Nephron progenitor cell (in vitro differentiated cells): Measurements from ENCODE around the gene NCOA4.
"Not testable (repeated sequence)": the region's sequence is repeated elsewhere in the genome, so short reads cannot be mapped to it uniquely, and the experiment has no call there.

Experiments
- DNase-seq: peaks from one replicate; pipeline ENCODE4 v3.0.0; 2021
- H3K27ac Mint-ChIP-seq: 2 replicates; pipeline ENCODE4 v1.8.0; 2021; ENCODE audit warnings: mild to moderate bottlenecking, moderate library complexity, mixed read lengths
- H3K27me3 Mint-ChIP-seq: 2 replicates; pipeline ENCODE4 v1.8.0; 2021; ENCODE audit warnings: mild to moderate bottlenecking, low read depth, mixed read lengths; ENCODE audit not compliant: poor library complexity
- H3K36me3 Mint-ChIP-seq: 2 replicates; pipeline ENCODE4 v1.8.0; 2021; ENCODE audit warnings: low read depth, mixed read lengths
- H3K4me1 Mint-ChIP-seq: 2 replicates; pipeline ENCODE4 v1.8.0; 2021; ENCODE audit warnings: mixed read lengths
- H3K4me3 Mint-ChIP-seq: 2 replicates; pipeline ENCODE4 v1.8.0; 2021; ENCODE audit warnings: mild to moderate bottlenecking, moderate library complexity, mixed read lengths
- H3K9me3 Mint-ChIP-seq: 2 replicates; pipeline ENCODE4 v1.8.0; 2021; ENCODE audit warnings: mild to moderate bottlenecking, moderate library complexity, mixed read lengths
- TF ChIP-seq, protein P1 (sequence below): fragments of 200-600 bp; sonication (generic); IDR thresholded peaks from 2 replicates; pipeline ENCODE4 v1.5.0; 2021; ENCODE audit warnings: antibody characterized with exemption

Gene NCOA4

DNA sequence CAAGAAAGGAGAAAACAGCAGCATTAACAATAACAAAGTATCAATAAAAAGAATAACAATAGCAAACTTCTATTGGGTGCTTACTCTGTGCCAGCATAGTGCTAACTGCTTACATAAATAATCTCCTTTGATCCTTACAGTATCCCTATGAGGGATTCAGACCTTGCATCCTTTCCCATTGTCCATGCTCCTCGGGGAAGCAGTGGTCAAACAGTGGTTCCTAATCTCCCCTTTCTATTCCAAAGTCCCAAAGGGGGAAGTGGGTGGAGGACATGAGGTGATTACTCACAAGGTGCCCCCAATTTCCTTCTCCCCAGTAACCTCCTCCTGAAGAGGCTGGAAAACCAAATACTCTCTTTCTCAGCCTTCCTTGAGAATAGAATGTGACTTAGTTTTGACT lies 37.7 kb upstream of the NCOA4 start:
- no peaks in the 10 kb centered on the region for H3K4me1 Mint-ChIP-seq
- no peak overlapping the region for H3K27ac Mint-ChIP-seq
- no peaks in the 10 kb centered on the region for H3K27me3 Mint-ChIP-seq
- H3K4me3 Mint-ChIP-seq = no peak overlapping the region
- TF ChIP-seq, protein P1, sequence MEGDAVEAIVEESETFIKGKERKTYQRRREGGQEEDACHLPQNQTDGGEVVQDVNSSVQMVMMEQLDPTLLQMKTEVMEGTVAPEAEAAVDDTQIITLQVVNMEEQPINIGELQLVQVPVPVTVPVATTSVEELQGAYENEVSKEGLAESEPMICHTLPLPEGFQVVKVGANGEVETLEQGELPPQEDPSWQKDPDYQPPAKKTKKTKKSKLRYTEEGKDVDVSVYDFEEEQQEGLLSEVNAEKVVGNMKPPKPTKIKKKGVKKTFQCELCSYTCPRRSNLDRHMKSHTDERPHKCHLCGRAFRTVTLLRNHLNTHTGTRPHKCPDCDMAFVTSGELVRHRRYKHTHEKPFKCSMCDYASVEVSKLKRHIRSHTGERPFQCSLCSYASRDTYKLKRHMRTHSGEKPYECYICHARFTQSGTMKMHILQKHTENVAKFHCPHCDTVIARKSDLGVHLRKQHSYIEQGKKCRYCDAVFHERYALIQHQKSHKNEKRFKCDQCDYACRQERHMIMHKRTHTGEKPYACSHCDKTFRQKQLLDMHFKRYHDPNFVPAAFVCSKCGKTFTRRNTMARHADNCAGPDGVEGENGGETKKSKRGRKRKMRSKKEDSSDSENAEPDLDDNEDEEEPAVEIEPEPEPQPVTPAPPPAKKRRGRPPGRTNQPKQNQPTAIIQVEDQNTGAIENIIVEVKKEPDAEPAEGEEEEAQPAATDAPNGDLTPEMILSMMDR = no peak
- peaks cover 10% of the 10 kb centered on the region for H3K9me3 Mint-ChIP-seq
- no peak for DNase-seq
- H3K36me3 Mint-ChIP-seq = no peaks in the 10 kb centered on the region

- DNase-seq = no peak
- TF ChIP-seq, protein P1 = no peak
- Mint-ChIP-seq H3K9me3 (no peaks in the 10 kb centered on the region), H3K27me3 (no peaks in the 10 kb centered on the region), H3K27ac (peak overlapping the region; percentile 11), H3K4me3 (no peak overlapping the region), H3K4me1 (peaks cover 7% of the 10 kb centered on the region), H3K36me3 (no peaks in the 10 kb centered on the region)
Measured at GRCh38 chr10:46064269-46064817, 33.9 kb upstream of the NCOA4 start.

DNA sequence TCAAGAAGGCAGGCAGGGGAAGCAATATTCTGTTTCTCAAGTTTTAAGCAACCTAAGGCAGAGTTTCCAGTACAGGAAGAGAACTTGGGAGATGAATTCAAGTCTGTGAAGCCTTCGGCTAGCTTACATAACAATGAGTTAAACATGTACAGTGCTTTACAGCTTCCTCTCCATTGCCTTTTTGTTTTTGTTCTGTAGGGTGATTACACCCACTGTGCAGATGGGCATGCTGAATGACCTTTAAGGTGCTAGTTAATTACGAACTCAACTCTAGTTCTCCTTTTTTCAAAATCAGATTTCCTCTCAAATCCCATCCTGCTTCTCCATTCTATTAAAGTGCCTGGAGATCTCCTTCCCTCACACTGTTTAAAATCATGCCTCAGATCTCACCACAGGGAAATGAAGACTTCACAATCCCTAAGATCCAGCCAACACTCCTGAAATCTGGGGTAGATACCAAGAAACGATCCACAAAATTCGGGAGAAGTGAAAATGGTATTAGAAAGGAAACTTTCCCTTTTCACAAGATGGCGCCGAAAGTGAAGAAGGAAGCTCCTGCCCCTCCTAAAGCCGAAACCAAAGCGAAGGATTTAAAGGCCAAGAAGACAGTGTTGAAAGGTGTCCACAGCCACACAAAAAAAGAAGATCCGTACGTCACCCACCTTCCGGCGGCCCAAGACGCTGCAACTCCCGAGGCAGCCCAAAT lies 32.5 kb upstream of the NCOA4 start:
- H3K4me1 Mint-ChIP-seq = peaks cover 7% of the 10 kb centered on the region
- no peak for DNase-seq
- TF ChIP-seq, protein P1 = no peak
- no peaks in the 10 kb centered on the region for H3K27me3 Mint-ChIP-seq
- H3K36me3 Mint-ChIP-seq = no peaks in the 10 kb centered on the region
- no peak overlapping the region for H3K27ac Mint-ChIP-seq
- no peaks in the 10 kb centered on the region for H3K9me3 Mint-ChIP-seq
- no peak overlapping the region for H3K4me3 Mint-ChIP-seq

DNA sequence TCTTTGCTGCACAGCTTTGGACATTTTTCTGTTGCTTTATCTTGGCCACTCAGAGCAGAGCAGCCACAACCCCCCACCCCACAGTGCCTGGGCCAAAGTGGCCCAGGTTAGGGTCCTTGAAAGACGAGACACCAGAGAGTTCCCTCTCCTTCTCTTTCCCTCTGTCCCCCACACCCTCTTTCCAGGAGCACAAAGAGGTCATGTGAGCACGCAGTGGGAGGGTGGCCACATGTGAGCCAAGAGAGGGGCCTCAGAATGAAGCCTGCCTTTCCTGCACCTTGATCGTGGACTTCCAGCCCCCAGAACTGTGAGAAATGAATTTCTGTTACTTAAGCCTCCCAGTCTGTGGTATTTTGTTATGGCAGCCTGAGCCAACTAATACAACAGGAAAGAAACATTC lies 30.3 kb upstream of the NCOA4 start:
- Mint-ChIP-seq H3K4me1 (peaks cover 7% of the 10 kb centered on the region), H3K36me3 (no peaks in the 10 kb centered on the region), H3K9me3 (peaks cover 16% of the 10 kb centered on the region), H3K27me3 (peaks cover 3% of the 10 kb centered on the region), H3K4me3 (no peak overlapping the region), H3K27ac (no peak overlapping the region)
- no peak for DNase-seq
- TF ChIP-seq, protein P1 = no peak

DNA sequence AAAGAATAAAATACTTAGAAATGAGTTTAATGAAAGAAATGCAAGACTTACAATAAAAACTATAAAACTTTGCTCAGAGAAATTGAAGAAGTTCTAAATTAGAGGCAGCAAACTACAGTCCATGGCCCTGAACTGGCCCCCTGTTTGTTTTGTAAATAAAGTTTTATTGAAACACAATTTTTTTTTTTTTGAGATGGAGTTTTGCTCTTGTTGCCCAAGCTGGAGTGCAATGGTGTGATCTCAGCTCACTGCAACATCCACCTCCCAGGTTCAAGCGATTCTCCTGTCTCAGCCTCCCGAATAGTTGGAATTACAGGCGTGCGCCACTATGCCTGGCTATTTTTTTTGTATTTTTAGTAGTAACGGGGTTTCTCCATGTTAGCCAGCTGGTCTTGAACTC lies 27.5 kb upstream of the NCOA4 start:
- H3K9me3 Mint-ChIP-seq = peaks cover 16% of the 10 kb centered on the region
- H3K4me3 Mint-ChIP-seq, DNase-seq, H3K27ac Mint-ChIP-seq, H3K36me3 Mint-ChIP-seq, H3K27me3 Mint-ChIP-seq: not testable (repeated sequence)
- H3K4me1 Mint-ChIP-seq = peaks cover 20% of the 10 kb centered on the region

DNA sequence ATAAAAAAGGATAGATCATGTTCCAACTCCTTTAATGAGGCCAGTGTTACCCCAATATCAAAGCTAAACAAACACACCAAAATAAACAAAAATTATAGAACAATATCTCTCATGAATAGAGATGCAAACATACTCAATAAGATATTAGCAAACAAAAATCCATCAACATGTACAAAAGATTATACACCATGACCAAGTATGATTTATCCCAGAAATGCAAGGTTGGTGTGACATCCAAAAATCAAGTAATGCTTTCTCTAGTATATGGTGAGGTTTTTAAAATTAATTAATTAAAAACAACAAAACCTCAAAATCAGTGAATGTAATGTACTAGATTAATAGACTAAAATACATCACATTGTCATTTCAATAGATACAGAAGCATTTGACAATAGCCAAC lies 26.6 kb upstream of the NCOA4 start:
- peaks cover 16% of the 10 kb centered on the region for H3K9me3 Mint-ChIP-seq
- no peak overlapping the region for H3K4me3 Mint-ChIP-seq

More for the DNA sequence above, 26.6 kb upstream of the NCOA4 start:
- Mint-ChIP-seq H3K36me3 (no peaks in the 10 kb centered on the region), H3K27ac (no peak overlapping the region), H3K27me3 (peaks cover 3% of the 10 kb centered on the region), H3K4me1 (peaks cover 24% of the 10 kb centered on the region)
- no peak for DNase-seq
- TF ChIP-seq, protein P1 = no peak
